GM21717 (cell line): ENCODE data around the gene TEAD1.
"Not testable (repeated sequence)": the region's sequence is repeated elsewhere in the genome, so short reads cannot be mapped to it uniquely, and the experiment has no call there.

Experiments
- ATAC-seq: cut with Tn5 transposase; IDR thresholded peaks from one replicate; pipeline ENCODE4 v1.9.1; 2021; ENCODE audit warnings: mild to moderate bottlenecking, moderate library complexity; ENCODE audit not compliant: unreplicated experiment

Gene TEAD1

GRCh38 chr11:12733091-12733490, 58.9 kb downstream of the TEAD1 start:
- no peak for ATAC-seq

GRCh38 chr11:12734625-12735024, 60.4 kb downstream of the TEAD1 start:
- ATAC-seq = no peak

- ATAC-seq = no peak
These were observed 61.0 kb downstream of the TEAD1 start for GRCh38 chr11:12735262-12735661.

- no peak for ATAC-seq
These were observed 62.8 kb downstream of the TEAD1 start for GRCh38 chr11:12737024-12737423.

DNA sequence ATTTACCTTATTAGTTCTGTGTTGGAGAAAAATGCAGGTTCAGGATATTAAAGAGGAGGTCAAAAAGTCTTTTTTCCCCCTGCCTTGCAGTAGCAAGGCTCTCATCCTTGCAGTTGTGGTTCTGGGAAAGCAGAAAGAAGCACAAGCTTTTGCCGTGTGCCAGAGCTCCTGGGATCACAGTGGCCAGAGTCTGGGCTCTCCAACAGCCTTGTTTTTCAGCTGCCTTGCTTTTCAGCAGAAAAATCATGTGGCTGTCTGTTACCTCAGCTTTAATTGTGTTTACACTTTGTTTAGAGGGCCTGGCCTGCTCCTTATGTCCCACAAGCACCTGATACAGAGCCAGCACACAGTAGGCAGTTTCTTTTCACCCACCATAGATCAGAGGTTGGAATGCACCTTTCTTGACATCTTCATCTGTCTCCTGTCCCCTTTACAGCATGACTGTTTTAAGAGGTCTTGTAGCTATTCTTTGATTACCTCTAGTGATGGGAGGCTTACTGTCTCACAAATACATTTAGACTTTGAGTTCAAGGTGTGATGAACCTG, 67.5 kb downstream of the TEAD1 start:
- ATAC-seq = no peak

GRCh38 chr11:12743834-12744449, 69.7 kb downstream of the TEAD1 start:
- no peak for ATAC-seq

DNA sequence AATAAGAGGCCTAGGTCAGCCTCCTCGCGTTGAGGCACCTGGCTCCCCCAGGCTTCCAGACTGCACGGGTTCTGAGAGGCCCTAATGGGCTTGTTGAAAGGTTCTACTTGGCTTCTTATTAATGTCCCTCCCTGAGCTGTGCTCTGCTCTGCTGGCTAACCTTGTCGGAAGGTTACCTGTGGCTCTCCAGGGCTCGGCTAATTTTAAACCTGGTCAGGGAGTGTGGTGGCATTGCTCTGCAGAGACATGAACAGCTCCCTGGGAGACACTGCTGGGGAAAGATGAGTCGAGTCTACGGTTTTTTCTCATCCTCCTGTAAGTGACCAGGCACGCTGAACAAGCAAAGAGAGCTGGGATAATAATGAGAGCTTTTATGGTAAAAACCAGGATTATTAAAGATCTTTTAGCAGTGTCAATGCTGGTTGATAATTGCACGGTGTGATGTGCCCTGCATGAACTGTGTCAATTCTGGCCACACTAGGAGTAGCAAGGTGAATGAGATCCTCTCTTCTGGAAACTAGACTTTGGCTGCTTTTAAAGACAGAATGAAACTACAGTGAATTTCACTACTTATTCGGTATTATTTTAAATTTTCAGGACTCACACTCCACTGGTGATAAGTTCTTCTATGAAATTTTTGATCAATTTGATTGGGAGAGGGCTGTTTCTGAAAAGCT, 70.7 kb downstream of the TEAD1 start:
- no peak for ATAC-seq

- ATAC-seq = no peak
These were observed 71.6 kb downstream of the TEAD1 start for GRCh38 chr11:12745787-12746186.

DNA sequence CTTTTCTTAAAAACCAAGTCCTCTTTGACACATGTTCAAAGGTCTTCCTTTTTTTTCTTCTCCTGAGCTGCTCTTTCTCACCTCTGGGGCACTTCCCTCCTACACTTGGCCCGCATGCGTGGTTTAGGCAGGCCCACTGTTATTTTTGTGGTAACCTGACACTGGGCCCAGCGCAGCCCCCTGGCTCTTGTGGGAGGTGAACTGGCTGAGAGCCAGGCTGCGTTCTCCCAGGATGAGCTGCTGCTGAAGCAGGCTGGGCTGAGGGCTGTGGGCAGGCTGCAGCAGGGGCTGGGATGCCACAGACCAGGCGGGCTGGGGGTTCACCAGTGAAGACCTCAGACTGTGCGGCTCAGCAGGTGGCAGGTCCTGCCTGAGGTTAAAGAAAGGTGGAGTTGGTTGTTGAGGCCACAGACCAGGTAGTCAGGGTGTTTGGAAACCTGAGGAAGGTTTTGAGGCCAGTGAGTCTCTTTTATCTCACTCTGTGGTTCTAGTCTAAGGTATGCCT, 72.4 kb downstream of the TEAD1 start:
- no peak for ATAC-seq

GRCh38 chr11:12748561-12748960, 74.3 kb downstream of the TEAD1 start:
- ATAC-seq = no peak

GRCh38 chr11:12749442-12749841, 75.2 kb downstream of the TEAD1 start:
- ATAC-seq = no peak

- no peak for ATAC-seq
These were observed 76.0 kb downstream of the TEAD1 start for GRCh38 chr11:12750181-12750580.

DNA sequence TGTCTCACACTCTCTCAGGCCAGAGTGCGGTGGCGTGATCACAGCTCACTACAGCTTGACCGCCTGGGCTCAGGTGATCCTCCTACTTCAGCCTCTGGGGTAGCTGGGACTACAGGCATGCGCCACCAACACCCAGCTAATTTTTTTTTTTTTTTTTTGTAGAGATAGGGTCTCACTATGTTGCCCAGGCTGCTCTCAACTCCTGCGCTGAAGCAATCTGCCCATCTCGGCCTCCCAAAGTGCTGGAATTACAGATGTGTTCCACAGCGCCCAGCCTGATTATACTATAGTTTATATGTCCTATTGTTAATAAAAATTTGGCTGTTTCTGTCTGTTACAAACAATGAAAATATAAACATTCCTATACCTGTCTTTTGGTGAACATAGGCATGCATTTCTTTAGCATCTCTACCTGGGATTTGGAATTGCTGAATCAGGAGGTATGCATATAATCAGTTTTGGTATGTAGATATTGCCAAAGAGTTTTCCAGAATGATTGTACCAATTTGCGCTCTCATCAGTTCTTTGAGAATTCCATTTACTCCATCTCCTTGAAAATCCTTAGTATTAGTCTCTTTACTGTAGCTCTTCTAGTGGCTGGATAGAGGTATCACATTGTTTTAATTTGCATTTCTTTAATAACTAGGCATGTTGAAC, 78.8 kb downstream of the TEAD1 start:
- no peak for ATAC-seq

GRCh38 chr11:12754021-12754420, 79.8 kb downstream of the TEAD1 start:
- no peak for ATAC-seq

GRCh38 chr11:12754582-12755234, 80.5 kb downstream of the TEAD1 start:
- ATAC-seq = no peak

GRCh38 chr11:12755510-12756453, 81.6 kb downstream of the TEAD1 start:
- ATAC-seq = no peak

GRCh38 chr11:12756454-12756806, 82.2 kb downstream of the TEAD1 start:
- no peak for ATAC-seq

DNA sequence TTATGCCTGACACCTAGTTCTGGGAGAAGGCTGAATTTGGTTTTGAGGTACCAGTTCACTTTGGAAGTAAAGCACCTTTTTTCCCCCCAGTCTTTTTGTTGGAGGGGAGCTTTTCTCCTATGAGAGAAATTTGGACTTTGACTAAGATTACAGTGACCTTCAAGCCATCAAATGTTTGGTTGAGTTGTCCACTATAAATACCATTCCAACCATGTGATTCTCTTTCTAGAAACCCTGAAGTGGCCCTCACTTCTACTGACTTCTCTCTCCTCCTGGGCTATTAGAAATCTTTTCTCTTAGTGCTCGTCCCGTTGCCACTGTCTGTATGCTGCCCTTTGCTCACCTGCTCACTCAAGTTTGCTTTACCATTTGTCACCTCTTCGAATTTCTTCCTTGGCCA, 82.6 kb downstream of the TEAD1 start:
- no peak for ATAC-seq

DNA sequence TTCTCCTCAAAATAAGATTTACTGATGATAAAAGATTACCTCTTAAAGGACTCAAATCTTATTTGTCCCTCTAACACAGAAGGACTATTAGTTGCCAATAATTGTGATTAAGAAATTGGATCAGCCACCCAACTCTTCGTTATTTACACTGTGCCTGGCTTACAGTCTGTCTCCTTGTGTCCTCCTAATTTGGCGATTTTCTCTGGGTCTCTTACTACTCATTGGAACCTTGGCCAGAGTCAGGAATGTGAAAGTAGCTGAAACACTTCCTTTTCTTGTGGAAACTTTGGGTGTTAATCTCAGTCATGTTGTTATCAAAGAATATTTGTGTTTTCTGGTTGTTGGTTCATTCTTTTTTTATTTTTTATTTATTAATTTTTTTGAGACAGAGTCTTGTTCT, 83.2 kb downstream of the TEAD1 start:
- ATAC-seq = no peak

DNA sequence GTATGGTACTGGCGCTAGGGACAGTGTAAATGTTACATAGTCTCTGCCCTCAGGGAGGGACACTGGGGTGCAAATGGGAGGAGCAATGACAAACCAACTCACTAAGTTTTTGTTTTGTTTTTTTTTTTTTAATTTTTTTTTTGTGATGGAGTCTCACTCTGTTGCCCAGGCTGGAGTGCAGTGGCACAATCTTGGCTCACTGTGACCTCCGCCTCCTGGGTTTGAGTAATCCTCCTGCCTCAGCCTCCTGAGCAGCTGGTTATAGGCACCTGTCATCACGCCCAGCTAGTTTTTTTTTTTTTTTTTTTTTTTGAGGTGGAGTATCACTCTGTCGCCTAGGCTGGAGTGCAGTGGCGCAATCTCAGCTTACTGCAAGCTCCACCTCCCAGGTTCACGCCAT, 83.9 kb downstream of the TEAD1 start:
- ATAC-seq = not testable (repeated sequence)
